Myocyte (in vitro differentiated cells): Measurements from ENCODE around the gene PCBD1. TPM values are rescaled to one million over a fixed set of nuclear protein-coding genes. Genes with fewer than 3 reads are reported as not detected.
A peak's percentile ranks its signal among the peaks of the same experiment; 100 is the strongest.
"Not testable (repeated sequence)": the region's sequence is repeated elsewhere in the genome, so short reads cannot be mapped to it uniquely, and the experiment has no call there.

Experiments used
- DNase-seq: peaks from one replicate; pipeline ENCODE4 v3.0.0-alpha.2; 2012; ENCODE audit warnings: low read depth
- polyA plus RNA-seq: library from polyadenylated mRNA; unstranded; fragments of >200 nt; gene quantifications from one replicate; pipeline ENCODE4 v1.2.1, GENCODE V29; 2012; ENCODE audit warnings: missing spikeins
- total RNA-seq: library from RNA; depleted of rRNA; stranded (reverse); fragments of >200 nt; gene quantifications from 2 replicates; pipeline ENCODE4 v1.2.3, GENCODE V29; 2014

Gene PCBD1
- total RNA-seq = 53.2 and 58.8 TPM in 2 replicates
- polyA plus RNA-seq = 76.5 TPM

DNA sequence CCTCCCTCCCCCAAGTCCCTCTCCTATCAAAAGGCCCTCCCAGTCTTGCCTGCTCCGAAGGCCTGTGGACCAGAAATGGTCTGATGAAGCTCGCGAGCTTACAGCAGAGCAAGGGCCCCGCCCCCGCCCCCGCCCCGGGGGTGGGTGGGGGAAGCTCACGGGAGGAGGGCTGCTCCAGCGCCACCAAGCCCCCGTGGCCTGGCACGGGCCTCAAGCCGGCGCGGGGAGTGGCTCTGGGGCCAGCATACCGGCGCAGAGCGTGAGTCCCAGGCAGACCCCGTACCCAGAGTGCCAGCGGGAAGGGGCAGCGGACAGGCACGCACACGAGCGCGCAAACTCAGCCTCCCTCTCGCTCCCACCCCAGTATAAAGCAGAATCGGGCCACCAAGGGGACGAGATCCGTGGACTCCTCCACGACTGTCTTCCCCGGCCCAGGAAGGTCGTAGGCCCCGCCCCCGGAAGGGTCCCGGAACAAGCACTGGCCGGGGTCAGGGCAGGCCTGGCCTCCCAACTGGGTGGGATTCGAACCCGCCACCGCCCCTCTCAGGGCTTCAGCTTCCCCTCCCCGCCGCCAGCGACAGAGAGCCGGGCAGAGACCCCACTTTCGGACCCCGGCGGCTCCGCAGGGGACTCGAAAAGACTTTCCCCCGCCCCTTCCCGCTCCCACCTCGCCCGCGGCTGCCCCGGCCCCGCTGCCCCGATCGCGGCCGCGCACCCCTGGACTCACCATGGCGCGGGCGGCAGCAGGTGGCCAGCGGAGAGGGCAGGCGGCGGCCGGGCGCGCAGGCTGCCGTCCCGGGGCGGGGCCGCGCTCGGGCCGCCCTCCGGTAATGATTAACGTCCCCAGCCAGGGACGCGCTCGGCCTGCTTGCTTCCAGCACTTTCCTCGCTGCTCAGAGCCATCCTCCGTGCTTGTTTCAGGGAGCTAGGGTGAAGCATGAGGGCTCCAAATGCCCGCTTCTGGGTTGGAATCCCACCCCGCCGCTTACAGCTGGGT is at the start of gene PCBD1:
Gene PCBD1 (minus strand): TSS at position 762 of the 997 bp plus-strand sequence. CDS start 32 bp downstream, at position 730.
- peak; percentile 71 for DNase-seq

DNA sequence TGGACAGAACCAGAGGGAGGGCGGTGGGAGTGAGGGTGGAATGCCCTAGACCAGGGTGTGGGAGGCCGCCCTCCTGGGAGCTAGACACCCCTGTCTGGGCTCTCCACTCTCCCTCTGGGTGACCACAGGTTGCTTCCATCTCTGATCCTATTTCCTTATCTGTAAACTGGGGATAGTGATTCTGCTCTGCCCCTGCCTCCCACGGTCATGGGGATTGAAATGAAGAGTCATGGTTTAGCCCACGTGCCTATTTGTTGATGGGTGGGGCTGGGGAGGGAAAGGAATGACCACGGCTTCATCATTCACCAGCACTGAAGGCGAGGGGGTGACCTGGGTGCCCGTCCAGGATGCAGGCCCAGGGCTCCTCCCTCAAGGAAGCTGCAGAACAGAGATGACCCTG is 49.3 kb upstream of the PCBD1 start:
- DNase-seq = no peak

DNA sequence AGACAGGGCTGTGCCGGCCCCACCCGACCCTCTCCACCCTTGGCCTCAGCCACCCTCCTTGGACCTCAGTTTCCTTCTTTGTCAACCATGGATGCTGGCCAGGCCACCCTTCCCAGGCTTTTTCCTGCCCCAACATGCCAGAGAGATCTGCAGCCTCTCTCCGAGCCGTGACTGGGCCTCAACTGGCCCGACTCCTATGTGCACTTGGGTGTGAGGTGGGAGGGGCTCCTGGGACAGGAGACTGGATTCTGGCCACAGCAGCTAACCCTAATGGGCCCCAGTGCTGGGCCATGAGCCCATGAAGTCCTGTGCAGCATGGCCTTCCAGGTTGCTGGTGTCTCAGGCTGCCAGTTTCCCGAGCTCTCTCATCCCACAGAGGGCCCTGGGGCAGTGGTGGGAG is 47.7 kb upstream of the PCBD1 start:
- DNase-seq = no peak

DNA sequence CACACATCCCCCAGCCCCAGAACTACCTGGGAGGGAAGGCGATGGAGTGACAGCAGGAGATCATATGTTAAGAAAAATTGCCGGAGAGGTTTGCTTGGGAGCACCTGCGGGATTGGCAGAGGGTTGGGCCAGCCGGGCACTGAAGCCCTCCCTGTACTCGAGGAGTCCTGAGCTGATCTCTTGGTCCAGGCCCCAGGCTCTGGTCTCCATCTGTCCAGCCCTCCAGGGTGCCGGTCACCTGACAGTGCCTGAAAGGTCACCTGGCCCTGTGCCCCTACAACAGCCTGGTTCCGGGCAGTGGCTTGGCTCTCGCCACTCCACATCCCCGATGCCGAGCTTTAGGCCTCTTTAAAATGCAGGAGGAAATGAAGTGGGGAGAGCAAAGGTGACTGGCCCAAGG is 47.3 kb upstream of the PCBD1 start:
- DNase-seq = no peak

DNA sequence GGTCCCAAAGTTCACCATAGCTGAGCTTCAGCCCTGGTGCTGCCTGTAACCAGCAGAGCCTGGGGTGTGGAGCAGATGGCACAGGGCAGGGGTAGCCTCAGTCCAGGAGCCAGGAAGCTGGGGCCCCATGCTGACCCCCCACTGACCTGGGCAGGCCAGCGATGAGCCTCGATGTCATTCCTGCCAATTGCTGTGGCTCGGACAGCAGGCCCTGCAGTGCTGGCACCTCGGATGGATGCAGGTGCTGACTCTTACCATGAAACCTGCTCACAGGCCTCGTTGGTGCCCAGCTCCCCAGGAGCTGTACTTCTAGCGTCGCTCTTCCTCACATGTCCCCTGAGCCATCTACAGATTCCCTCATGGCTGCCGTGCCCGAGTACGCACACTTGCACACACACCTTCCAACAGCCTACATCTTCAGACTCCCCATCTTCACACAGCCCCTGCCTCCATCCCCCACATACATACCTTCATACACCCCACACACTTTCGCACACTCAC is 46.8 kb upstream of the PCBD1 start:
- DNase-seq = no peak

DNA sequence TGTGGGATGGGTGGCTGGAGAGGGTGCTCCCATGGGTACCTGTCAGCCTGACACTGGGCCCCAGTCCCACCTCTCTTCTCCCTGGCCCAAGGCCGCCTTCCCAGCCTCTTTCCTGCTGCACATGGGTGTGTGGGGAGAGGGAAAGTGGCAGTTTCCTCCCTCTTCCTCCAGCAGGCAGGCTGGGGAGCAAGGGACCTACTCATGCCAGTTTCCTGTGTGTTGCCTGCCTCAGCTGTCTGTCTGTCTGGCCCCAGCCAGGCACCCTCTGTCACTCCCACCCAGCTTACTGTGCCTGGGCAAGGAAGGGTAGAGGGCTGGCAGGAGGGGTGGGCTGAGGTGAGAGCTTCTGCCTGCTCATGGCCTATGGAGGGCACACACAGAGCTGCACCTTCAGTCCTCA is 46.3 kb upstream of the PCBD1 start:
- DNase-seq = no peak

DNA sequence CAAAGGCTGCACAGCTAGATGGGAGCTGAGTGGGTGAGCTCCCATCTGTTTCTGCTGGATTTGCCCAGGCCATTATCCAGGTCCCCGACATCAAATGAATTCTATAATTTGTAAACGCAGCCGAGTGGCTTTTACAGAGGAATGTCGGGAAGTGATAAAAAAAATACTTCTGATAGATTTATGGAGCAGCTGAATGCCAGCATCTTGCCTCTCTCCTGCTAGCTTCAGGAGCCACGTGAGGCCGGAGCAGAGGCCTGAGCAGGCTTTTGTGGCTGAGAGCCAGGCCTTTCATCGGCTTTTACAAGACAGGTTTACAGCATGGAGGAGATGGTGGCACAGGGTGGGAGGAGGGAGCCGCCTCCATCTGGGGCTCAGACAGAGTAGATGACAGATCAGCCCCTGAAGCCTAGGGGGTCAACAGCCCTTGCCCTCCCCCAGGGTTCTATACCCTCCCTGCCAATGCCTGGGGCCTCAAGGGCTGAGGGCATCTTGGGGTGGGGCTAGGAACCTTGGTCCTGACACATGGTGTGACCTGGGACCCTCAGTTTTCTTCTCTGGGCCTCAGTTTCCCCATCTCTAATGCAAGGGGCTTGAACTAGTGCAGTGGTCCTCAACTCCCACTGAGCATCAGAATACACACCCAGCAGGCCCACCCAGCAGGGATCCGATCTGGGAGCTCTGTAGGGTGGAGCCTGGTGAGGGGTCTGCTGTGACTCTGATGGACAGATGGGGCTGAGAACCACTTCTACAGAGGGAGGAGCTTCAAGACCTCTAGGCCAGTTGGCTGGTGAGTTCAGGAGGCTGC is 44.2 kb upstream of the PCBD1 start:
- no peak for DNase-seq

DNA sequence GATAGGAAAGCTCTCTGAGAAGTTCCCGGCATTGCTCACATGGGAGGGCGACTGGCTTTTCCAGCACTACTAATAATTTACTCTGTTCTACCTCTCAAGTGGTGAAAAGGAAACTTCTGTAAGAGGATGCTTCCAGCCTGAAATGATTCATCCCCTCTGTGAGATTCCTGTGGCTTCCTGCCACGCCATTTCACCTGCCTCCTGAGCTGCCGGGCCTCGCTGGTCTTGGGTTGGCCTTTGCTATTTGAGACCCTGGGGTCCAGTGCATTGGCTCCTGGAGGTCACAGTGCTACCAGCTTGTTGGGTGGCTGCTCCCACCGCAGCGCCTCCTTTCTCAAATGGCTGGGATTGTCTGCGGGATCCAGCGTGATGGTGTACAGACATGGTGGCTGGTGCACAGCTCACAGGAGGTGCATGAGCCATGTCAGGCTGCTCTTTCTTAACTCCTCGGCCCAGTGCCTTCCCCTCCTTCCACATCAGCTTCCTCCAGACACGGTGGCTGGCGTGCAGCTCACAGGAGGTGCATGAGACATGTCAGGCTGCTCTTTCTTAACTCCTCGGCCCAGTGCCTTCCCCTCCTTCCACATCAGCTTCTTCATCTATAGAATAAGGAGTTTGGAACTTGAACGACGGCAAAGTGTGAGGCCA is 42.9 kb upstream of the PCBD1 start:
- DNase-seq = peak; percentile 59

DNA sequence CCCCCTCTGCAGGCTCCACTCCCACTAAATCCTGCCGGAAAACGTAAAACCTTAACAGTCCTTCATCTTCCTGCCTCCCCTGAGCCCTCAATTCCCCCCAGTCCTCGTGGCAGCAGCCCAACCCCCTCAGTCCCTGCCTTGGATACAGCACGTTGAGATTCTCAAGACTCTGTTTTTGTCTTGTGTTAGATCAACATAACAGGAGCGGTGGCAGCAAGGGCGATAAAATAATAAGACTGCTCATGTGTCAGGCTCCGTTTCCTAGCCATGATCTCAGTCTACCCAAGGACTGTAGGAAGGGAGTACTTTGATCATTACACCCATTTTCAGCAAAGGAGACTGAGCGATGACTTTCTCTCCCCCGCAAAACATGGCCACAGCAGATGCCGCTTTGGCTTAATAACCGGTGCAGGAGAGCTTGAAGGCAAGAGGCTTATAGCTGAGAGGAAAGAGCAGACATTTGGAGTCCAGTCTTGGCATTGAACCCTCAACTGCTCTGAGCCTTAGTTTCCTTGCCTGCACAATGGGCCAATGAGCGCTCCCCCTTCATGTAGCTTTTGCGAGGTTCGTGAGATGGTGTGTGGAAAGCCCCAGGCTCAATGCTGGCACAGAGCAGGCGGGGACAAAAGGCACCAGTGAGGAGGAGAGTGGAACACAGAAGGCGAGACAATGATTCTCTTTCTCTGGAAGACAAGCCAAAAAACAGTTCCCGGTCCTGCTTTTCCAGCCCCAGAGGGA is 42.1 kb upstream of the PCBD1 start:
- no peak for DNase-seq

DNA sequence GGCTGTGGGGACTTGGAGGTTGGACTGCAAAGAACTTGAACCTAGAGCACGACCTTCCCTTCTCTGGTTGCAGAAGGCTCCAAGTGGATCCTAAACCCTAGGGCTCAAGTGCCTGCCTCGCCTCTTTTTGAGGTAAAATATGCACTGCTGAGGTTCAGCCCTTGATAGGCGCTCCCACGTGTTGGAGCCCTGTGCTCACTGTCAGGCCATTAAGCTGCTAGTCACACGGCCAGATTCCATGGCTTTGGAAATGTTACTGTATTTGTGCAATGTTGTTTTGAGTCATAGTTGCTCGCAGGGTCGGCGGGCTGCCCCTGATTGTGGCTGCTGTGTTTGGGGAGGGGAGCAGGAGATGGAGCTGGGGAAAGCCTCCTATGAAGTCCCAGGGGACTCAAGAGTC is 39.8 kb upstream of the PCBD1 start:
- DNase-seq = no peak

DNA sequence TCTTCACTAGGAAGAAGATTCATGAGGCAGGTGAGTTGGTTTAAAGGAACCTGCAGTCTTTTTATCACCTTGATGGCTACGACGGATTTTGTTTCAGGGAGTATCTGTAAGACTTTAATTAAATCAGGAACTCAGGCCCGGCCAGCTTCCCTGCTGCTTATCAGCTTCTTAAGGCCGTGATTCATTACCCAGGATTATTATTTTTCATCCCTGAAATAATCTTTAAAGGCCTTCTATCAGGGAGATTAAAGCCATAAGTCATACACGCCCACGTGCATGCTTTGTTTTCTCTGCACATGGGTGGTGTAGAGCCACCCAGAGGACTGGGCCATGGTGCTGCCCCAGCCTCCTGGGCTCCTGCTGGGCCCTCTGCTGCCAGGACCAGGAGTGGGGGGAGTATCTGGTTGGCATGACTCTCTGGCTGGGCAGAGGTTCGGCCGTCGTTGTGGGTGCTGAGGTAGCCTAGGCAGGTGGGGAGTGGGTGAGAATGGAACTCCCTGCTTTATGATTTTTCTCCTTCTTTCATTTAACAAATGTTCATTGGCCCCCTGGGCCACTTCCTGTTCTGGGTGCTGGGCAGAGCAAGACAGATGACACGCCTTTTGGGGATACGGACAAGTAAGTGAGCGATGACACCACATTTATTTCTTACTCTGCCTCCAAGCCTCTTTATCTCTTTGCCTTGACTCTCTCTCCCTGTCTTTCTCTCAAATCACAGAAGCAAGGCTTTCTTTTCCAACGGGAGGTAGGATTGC is 39.0 kb upstream of the PCBD1 start:
- DNase-seq = no peak

DNA sequence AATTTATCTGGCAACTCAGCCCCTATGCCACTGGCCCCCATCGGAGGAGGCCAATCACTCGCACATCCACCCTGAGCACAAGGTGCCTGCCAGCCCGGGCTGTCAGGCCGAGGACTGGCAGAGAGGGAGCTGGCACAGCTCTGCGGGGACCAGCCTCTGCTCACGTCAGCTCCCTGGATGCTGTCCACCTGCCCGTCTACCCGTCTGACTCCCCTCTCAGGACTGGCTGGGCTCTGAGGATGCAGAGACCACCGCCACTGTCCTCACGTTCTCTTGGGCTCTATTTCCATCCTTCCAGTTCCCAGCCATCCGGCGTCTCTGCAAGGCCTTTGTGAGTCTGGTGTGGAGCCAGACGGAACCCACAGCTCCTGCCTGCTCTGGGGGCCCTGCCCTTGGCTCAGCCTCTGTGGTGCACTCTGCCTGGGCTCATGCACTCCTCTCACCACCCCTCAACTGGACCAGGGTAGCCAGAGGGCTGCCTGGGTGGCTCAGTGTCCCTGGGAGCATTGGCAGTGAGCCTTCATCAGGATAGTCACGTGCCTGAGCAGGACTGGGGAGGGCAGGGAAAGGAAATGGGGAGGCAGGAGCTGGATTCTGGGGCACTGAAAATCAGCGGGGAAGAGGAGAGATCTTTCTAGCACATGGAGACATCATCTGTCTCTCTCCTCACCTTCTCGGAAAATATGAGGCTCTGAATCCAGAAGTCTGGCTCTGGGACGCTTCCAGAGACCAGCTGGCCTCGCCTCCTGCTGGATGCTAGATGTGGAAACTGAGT is 38.0 kb upstream of the PCBD1 start:
- DNase-seq = no peak

DNA sequence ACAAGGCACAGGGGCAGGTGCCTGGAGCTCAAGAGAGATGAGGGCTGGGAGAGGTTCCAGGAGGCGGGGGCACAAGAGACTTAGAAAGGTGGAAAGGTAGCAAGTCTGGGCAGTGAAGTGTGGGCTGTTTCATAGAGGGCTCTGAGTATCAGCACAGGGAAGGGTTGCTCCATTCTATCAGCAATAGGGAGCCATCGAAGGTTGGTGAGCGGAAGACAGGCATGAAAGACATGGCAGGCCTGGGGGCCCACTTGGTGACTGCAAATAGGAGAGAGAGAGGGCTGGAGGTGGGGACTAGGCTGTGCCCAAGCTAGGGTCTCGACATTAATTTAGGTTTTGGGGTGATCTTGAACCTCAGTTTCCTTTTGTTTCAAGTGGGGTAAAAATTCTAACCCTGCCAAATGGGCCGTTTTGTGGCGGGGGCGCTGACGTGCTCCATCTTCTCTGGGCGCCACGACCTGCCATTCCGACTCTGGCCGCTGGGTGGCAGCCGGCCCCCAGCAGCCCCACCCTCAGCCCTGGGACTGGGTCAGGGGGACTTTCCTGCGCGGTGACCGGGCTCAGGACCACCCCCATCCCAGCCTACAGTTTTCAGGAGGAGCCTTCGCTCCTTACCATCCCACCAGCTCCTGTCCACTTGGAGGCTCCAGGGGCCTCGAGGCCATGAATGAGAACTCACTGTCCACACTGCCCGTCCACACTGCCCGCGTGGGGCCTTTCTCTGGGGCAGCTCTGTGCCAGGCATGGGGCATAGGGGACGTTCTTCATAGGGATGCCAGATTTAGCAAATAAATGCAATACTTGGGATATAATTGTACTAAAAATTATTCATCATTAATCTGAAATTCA is 37.2 kb upstream of the PCBD1 start:
- peak; percentile 40 for DNase-seq

DNA sequence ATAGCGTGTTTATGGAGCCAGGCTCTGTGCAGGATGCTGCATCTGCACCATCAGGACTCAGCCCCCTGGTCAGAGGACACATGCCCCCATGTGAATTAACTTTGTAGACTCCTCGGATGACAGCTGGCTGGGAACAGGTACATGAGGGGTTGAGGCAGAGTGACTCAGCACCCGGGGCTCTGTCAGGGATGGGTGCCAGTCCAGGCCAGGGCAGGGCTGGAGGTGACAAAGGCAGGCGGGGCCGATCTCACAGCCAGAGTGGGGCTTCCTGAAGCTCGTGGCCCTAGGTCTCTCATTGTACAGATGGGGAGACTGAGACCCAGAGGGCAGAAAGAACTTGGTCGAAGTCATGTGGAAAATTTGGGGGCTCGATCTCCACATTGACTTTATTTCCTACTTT is 35.3 kb upstream of the PCBD1 start:
- DNase-seq = no peak

DNA sequence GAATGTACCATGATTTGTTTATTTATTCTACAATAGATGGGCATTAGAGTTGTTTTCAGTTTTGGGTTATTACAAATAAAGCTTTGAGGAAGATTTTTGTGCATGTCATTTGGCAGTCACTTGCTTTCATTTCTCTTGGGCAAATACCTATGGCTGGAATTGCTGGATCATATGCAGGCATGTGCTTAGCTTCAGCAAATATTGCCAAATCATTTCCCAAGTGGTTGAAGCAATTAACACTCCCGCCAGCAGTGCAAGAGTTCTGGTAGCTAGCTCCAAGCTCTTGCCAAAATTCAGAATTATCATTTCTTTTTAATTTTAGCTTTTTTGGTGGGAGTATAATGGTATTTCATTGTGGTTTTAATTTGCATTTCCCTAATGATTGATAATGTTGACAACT is 32.9 kb upstream of the PCBD1 start:
- DNase-seq = no peak

DNA sequence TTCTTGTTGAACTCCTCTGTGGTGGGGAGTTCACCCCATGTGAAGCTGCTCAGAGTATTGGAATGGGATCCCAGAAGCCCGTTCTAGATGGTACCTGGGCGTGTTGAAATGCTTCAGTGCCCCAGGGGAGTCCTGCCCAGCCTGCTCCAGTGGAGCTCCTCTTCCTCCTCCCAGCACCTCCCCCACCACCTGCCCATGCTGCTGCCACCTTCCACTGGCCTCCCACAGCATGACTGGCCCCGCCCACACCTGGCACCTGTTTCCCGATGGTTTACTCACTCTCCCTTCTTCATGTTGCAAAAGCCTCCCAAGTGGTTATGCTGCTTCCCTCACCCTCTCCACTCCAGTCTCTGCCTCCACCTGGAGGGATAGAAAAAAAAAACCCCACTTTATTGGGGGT is 32.2 kb upstream of the PCBD1 start:
- no peak for DNase-seq

DNA sequence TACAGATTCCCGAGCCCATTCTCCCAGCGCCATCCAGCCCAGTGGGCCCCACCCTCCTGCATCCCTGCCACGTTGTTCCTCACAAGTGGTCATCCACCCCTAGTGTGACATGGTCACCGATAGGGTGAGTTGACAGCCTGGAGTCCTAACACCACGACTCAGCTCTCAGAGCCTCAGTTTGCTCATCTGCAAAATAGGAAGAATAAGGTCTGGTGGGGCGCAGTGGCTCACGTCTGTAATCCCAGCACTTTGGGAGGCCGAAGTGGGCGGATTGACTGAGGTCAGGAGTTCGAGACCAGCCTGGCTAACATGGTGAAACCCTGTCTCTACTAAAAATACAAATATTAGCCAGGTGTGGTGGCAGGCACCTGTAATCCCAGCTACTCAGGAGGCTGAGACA is 31.5 kb upstream of the PCBD1 start:
- not testable (repeated sequence) for DNase-seq

DNA sequence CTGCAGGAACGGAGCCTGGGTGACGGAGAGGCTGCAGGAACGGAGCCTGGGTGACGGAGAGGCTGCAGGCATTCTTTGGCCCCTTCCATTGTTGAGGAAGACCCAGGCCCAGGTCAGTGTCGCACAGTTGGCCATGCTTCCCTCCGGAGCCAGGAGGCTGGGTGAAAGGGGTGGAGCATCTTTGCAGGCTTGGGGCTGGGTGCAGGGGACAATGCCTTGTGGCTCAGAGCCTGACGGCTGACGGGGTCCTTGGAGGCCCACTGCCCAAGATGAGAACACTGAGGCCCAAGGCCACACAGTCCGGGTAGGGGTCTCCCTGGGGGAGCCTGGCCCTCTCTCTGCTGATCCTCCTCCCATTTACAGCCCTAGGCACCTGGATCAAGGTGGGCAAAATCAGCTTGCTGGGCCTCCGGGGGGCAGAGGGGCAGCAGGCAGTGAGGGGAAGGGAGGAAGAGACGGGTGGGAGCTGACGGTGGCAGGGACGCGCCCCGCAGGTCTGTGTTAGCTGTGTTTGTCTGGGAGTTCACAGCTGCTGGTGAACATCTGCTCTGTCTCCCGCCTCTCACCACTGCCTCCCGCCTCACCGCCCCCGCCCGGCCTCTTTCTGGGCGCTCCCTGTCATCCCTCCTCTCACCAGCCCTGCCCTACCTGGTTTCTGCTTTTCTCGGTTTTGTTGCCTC is 30.6 kb upstream of the PCBD1 start:
- no peak for DNase-seq
